ENCODE results near the gene FAM81B. TPM values are rescaled to one million over a fixed set of nuclear protein-coding genes. Genes with fewer than 3 reads are reported as not detected.

FAM81B gene
- total and polyA plus RNA-seq, 2 donors (not counting 3 experiments of a cell fraction or from before 2014, with no cell fraction given) = not detected

DNA sequence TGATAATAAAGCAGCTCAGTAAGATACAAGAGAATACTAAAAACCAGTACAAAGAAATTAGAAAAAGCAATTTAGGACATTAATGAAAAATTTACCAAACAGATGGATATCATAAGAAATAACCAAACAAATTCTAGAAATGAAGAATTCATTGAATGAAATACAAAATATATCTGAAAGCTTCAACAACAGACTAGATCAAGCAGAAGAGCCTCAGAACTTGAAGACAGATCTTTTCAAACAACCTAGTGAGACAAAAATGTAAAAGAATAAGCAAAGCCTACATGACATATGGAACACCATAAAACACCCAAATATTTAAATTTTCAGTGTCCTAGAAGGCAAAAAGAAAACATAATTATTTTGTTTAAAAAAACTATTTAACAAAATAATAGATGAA is 96.7 kb downstream of the FAM81B start:
- intact Hi-C loops (cut with micrococcal nuclease) (no loop called here), dilution Hi-C loops (cut with MboI; ENCODE audit: extremely low pct_ligation_motif_present, low sequenced_read_pairs) (no loop called here)
- Histone ChIP-seq H3K9ac (replicated peaks; ENCODE audit: extremely low read depth, insufficient read depth, low read length) (no peak overlapping the region), H3K4me3 (replicated peaks in 1 of 3; ENCODE audit: insufficient read depth in 1 of 3, low read depth in 1 of 3, low read length in 3 of 3) (no peak overlapping the region), H3K27ac (ENCODE audit: insufficient read depth, low read depth, low read length) (no peak overlapping the region), H3K4me1 (ENCODE audit: control insufficient read depth, extremely low read depth, insufficient read depth, low read length) (no peaks in the 10 kb centered on the region), H3K9me3 (replicated peaks; ENCODE audit: control insufficient read depth, insufficient read depth, low read length) (no peaks in the 10 kb centered on the region), H3K9me1 (replicated peaks; ENCODE audit: control insufficient read depth, extremely low read depth, insufficient read depth, low read length) (no peaks in the 10 kb centered on the region), H3K4me2 (ENCODE audit: insufficient read depth, low read length) (no peak overlapping the region), H3K36me3 (ENCODE audit: control insufficient read depth in 2 of 2, extremely low read depth in 1 of 2, insufficient read depth in 2 of 2, low read length in 2 of 2) (peaks cover 12 to 18% of the 10 kb centered on the region in 2 experiments), H3K27me3 (ENCODE audit: control insufficient read depth in 2 of 2, insufficient read depth in 2 of 2, low read length in 2 of 2) (no peaks in the 10 kb centered on the region), H3K79me2 (ENCODE audit: control insufficient read depth, insufficient read depth, low read length) (no peaks in the 10 kb centered on the region), H4K20me1 (replicated peaks; ENCODE audit: control insufficient read depth, extremely low read depth, insufficient read depth, low read length) (no peaks in the 10 kb centered on the region), H2AFZ (ENCODE audit: low read depth, low read length) (no peak overlapping the region)
- no peak for DNase-seq (ENCODE audit: low read depth, low spot score)
- no peak for TF ChIP-seq POLR2AphosphoS5 (IDR thresholded peaks at IDR 0.05; ENCODE audit: insufficient read depth, low read depth, low read length)
- no peak for TF ChIP-seq MYC (IDR thresholded peaks at IDR 0.05; ENCODE audit: low read depth, low read length)
- TF ChIP-seq FOS (IDR thresholded peaks at IDR 0.05; ENCODE audit: borderline replicate concordance, insufficient read depth, low read length) = no peak
- no peak for TF ChIP-seq GATA2 (IDR thresholded peaks at IDR 0.05; ENCODE audit: insufficient read depth, insufficient read length, low read depth, low read length)
- TF ChIP-seq CTCF (IDR thresholded peaks at IDR 0.05; ENCODE audit: extremely low read depth in 1 of 2, insufficient read depth in 1 of 2, low read depth in 1 of 2, low read length in 2 of 2) = no peak
- TF ChIP-seq JUN (IDR thresholded peaks at IDR 0.05; ENCODE audit: borderline replicate concordance, insufficient read depth, insufficient read length, low read depth) = no peak
- TF ChIP-seq POLR2A (IDR thresholded peaks at IDR 0.05; ENCODE audit: low read depth, low read length) = no peak
- TF ChIP-seq MAX (IDR thresholded peaks at IDR 0.05; ENCODE audit: insufficient read depth, insufficient read length) = no peak
- TF ChIP-seq EZH2 (IDR thresholded peaks at IDR 0.05; ENCODE audit: borderline replicate concordance, low read depth, low read length, severe bottlenecking) = no peak
- CTCF ChIA-PET = no interaction called here
- no peak for FAIRE-seq
- POLR2A ChIA-PET = no interaction called here
- BruUV-seq (replicated peaks) = no TSS peak

Other genes starting within 250 kb of the FAM81B start
- gene MCTP1, start 106.3 kb upstream of the FAM81B start, total RNA-seq = 203 and 307 TPM in 2 replicates
- gene MCTP1, start 106.3 kb upstream of the FAM81B start, polyA plus RNA-seq = 59.4 and 79.3 TPM in 2 replicates
- 92.6 and 100 TPM in 2 replicates for gene SKIC3, start 163.6 kb downstream of the FAM81B start, total RNA-seq
- gene SKIC3, start 163.6 kb downstream of the FAM81B start, polyA plus RNA-seq = 14.2 and 18.8 TPM in 2 replicates
- gene ARSK, start 163.7 kb downstream of the FAM81B start, total RNA-seq = 4.9 and 5.3 TPM in 2 replicates
- 2.8 and 3.7 TPM in 2 replicates for gene ARSK, start 163.7 kb downstream of the FAM81B start, polyA plus RNA-seq
- gene GPR150, start 228.7 kb downstream of the FAM81B start, total RNA-seq = 0.31 and 0.35 TPM in 2 replicates
- gene GPR150, start 228.7 kb downstream of the FAM81B start, polyA plus RNA-seq = 0.16 and 0.28 TPM in 2 replicates

Measured in endothelial cell of umbilical vein (primary cell).